ENCODE results near the gene FOXD1.
"Not testable (repeated sequence)": the region's sequence is repeated elsewhere in the genome, so short reads cannot be mapped to it uniquely, and the experiment has no call there.

Gene FOXD1

DNA sequence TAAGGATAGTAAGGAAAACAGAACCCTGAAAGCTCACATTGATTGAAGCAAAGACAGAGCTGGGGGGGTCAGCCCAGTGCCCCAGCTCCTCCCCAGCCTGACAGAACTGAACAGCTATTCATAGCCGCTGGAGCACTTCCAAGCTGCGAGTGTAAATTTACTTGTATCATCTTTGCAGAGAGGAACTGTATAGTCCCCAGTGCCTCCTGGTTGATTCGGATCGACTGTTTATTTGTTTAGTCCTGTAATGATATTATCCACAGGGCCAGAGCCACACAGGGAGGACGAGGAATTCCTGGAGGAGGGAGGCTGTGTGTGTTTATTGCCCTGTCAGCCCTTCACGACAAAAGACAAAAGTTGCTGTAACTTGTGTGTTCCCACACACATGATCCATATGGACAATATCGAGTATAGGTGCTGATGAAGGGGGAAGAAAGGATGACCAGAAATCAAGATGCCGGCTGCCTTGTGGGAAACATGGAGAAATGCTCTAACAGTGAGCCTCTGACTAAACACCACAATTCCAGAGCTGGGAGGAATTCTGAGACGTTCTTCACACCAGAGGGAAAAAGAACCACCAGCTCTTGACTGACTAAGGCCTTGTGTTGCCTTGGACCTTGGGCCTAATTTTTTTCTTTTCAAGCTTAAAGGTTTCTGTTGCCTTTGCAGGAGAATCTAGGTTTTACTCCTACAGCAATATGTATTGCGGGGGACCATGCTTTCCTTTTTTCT is 31.1 kb downstream of the FOXD1 start:
- no peak for DNase-seq (ENCODE audit: low read depth in 4 of 4, low spot score in 1 of 4)

- no peak for DNase-seq (ENCODE audit: low read depth in 4 of 4, low spot score in 1 of 4)
Observed at GRCh38 chr5:73415617-73416016, 33.0 kb downstream of the FOXD1 start.

GRCh38 chr5:73415171-73415570 is 33.4 kb downstream of the FOXD1 start:
- DNase-seq (ENCODE audit: low read depth in 4 of 4, low spot score in 1 of 4), result no peak

- no peak for DNase-seq (ENCODE audit: low read depth in 4 of 4, low spot score in 1 of 4)
Observed at GRCh38 chr5:73412597-73412988, 36.0 kb downstream of the FOXD1 start.

- no peak for DNase-seq (ENCODE audit: low read depth in 4 of 4, low spot score in 1 of 4)
Observed at GRCh38 chr5:73411936-73412596, 36.5 kb downstream of the FOXD1 start.

GRCh38 chr5:73409927-73410326 is 38.6 kb downstream of the FOXD1 start:
- not testable (repeated sequence) for DNase-seq (ENCODE audit: low read depth in 4 of 4, low spot score in 1 of 4)

DNA sequence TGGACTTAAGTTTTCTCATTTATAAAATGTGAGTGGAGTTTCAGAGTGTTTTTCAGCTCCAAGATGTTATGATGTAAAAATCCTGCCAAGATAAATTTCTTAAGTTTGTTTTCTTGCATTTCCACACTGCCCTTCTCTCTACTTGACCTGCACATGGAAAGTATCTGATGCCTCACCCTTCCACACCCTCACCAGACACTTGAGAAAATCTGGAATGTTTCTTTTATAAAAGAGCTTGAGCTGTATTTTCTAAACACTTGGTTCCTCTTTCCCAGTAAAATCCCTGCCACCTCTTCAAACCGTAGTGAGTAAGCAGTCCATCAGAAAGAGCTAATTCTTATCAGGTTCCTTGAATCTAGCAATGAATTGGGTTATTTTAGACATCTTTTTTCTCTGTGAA is 42.9 kb downstream of the FOXD1 start:
- DNase-seq (ENCODE audit: low read depth in 4 of 4, low spot score in 1 of 4), result no peak

GRCh38 chr5:73399775-73400174 is 48.8 kb downstream of the FOXD1 start:
- DNase-seq (ENCODE audit: low read depth in 4 of 4, low spot score in 1 of 4), result no peak
